NCI-H128 (cell line): ENCODE results near the gene SLC22A2.
"Not testable (repeated sequence)": the region's sequence is repeated elsewhere in the genome, so short reads cannot be mapped to it uniquely, and the experiment has no call there.

Experiments
- DNase-seq: peaks from one replicate; lab custom pipeline; 2025; ENCODE audit not compliant: unreplicated experiment; lab: John Stamatoyannopoulos, UW

Gene SLC22A2

DNA sequence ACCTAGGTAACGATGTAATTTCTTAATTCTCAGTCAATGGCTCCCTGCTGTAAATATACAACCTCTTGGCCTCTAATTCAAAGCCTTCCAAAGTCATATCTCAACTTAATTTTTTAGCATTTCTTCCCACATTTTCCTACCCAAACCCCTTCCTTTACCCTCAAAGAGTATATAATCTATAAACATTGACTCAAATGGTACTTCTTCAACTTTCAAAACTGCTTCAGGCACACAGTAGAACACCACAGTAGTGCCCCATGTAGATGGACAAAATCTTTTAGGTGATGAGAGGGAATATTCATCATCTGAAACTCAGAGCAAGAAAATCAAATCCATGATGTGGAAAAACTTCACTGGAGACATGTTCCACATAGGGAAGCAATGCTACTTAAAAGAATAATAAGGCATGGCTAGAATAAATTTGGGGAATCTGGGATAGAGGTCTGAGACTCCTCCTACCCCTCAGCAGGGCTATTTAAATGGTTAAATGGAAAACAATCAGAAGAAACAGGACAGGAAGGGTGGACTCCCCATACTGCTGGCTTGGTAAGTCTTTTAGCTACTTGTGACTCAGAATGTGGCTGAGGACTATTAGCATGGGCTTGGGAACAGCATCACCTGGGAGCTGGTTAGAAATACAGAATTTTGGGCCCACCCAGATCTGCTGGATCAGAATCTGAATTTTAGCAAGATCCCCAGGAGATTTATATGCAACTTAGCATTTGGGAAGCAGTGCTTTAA is 6.4 kb downstream of the SLC22A2 start:
- no peak for DNase-seq

- DNase-seq, result no peak
Observed at GRCh38 chr6:160249671-160250070, 8.9 kb downstream of the SLC22A2 start.

DNA sequence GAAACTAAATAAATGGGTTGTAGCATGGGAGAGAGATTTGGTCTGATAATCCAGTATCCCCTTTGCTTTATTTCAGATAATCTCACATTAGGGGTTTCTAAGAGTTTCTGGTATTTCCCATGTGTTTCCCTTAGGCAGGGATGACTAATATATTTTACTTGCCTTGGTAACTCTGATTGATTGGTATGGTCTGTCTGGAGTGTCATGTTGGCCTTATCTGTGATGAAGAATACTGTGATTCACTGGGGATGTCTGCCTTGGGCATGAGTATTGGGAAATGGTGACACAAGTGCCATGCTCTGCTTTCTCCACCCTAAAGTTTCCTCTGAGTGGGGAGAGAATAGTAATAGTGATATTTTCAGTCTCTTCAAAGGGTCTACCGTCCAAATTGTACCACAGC is 10.1 kb downstream of the SLC22A2 start:
- no peak for DNase-seq

GRCh38 chr6:160247457-160247883 is 11.2 kb downstream of the SLC22A2 start:
- no peak for DNase-seq

DNA sequence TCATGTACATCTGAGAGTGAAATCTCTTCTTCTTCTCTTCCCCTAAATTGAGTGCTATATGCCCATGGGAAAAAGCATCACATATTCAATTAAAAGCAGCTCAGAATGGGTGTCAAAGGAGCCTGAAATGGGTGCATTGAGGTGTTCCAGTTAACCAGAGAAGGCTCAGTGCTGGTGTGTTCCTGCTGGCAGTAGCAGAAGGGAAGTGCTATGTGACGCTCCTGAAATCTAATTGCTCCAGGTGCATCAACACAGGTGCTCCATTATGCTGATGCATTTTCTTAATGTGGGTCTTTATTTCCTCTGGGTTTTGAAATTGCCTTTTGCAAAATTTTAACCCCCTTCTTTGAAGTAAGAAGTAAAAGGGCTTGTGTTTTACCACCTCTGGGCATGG is 17.9 kb downstream of the SLC22A2 start:
- DNase-seq, result no peak

- DNase-seq, result no peak
Observed at GRCh38 chr6:160239929-160240690, 18.5 kb downstream of the SLC22A2 start.

GRCh38 chr6:160238761-160239751 is 19.6 kb downstream of the SLC22A2 start:
- DNase-seq, result no peak

- no peak for DNase-seq
Observed at GRCh38 chr6:160238278-160238711, 20.3 kb downstream of the SLC22A2 start.

DNA sequence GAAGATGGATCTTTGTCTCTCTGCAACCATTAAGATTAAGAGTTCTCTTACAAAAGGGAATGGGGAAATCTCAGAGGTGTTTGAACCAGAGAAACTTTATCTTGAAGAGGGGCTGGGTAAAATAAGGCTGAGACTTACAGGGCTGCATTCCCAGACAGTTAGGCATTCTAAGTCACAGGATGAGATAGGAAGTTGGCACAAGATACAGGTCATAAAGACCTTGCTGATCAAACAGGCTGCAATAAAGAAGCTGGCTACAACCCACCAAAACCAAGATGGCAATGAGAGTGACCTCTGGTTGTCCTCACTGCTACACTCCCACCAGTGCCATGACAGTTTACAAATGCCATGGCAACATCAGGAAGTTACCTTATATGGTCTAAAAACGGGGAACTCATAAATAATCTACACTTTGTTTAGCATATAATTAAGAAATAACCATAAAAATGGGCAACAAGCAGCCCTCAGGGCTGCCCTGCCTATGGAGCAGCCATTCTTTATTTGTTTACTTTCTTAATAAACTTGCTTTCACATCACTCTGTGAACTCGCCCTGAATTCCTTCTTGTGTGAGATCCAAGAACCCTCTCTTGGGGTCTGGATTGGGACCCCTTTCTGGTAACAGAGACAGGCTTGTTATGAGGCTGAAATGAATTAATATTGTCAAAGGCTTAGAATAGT is 20.9 kb downstream of the SLC22A2 start:
- DNase-seq, result not testable (repeated sequence)

DNA sequence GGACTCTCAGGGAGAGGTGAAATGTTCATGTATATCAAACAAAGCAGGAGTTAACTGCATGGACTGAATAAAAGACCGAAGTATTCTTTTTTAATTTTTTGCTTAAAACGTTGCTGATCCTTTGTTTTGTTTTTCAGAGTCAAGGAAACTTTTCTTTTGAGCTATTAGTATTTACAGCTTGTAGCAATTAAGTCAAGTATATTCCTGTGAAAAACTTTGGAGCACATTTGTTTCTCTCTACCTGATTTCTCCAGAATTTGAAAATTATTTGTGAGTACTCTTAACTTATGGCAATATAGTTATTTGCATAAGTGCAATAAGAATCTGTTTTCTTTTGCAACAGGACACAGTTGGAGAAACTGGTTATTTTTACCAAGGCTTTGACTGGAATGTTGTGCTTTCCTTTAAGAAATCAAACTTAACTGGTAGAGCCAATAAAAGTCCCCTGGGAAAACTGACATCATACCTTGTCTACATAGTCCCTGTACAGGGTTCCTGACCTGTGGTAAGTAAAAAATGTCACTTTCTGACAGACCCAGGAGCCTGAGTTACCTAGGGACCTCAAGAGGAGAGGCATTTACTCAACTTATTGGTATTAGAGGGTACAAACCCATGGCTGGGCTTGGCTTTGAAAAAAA is 22.3 kb downstream of the SLC22A2 start:
- DNase-seq, result not testable (repeated sequence)

DNA sequence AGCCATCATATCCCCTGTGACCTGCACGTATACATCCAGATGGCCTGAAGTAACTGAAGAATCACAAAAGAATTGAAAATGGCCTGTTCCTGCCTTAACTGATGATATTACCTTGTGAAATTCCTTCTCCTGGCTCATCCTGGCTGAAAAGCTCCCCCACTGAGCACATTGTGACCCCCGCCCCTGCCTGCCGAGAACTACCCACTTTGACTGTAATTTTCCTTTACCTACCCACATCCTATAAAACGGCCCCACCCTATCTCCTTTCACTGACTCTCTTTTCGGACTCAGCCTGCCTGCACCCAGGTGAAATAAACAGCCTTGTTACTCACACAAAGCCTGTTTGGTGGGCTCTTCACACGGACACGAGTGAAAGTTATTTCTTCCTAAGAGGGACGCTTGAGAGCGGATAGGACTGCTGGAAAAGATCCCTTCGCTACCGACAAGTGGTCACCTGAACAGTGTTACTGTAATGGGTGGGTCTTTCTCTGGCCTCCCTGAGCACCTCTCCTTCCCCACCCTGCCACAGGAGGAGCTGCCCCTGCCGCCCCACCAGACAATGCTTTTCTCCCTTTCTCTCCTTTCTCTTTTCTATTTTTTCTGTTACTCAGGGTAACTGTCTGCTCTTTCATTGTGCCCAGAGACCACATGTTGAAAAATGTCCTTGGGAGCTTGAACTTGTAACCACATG is 24.5 kb downstream of the SLC22A2 start:
- not testable (repeated sequence) for DNase-seq

DNA sequence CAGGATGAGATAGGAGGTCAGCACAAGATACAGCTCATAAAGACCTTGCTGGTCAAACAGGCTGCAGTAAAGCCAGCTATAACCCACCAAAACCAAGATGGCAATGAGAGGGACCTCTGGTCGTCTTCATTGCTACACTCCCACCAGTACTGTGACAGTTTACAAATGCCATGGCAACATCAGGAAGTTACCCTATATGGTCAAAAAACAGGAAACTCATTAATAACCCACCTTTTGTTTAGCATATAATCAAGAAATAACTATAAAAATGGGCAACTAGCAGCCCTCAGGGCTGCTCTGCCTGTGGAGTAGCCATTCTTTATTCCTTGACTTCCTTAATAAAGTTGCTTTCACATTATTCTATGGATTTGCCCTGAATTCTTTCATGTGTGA is 30.9 kb downstream of the SLC22A2 start:
- no peak for DNase-seq

- DNase-seq, result no peak
Observed at GRCh38 chr6:160227038-160227768, 31.4 kb downstream of the SLC22A2 start.

DNA sequence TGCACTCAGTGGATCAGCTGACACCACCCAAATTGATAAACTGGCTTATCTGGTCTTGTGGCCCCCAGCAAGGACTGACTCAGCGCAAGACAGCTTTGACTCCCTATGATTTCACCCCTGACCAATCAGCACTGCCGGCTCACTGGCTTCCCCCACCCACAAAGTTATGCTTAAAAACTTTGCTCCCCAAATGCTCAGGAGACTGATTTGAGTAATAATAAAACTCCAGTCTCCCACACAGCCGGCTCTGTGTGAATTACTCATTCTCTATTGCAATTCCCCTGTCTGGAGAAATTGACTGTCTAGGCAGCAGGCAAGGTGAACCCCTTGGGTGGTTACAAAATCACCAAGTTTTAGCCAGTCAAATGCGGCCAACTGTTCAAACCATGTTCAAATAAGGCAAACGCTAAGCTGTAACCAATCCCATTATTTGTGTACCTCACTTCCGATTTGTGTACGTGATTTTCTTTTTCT is 32.5 kb downstream of the SLC22A2 start:
- DNase-seq, result no peak

DNA sequence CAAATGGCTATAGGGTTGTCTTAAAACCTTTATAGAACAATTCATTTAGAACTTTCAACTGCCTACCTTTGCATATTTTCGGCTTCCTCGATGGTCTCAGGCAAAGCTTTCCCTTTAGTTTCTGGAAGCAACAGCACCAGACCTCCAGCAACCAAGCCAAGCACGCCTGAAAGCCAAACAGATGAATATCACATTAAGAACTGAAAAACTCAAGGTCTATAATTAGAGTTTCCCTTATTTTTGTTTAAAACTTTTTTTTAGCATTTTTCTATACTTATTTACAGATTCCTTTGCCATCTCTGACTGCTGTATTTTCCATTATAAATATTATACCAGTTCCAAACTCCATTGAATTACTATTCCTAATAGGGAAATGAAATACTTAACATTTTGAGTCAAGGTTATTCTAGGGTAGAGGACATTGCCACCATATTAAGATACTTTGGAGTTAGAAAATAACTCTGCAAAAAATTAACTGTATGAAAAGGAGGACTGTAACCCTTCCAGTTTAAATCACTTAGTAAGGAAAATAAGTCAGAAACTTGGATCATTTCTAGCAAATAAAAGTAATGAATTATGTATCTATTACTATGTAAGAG is 33.9 kb downstream of the SLC22A2 start:
- DNase-seq, result no peak

- DNase-seq, result no peak
Observed at GRCh38 chr6:160222491-160222890, 36.1 kb downstream of the SLC22A2 start.

GRCh38 chr6:160221918-160222317 is 36.7 kb downstream of the SLC22A2 start:
- no peak for DNase-seq

DNA sequence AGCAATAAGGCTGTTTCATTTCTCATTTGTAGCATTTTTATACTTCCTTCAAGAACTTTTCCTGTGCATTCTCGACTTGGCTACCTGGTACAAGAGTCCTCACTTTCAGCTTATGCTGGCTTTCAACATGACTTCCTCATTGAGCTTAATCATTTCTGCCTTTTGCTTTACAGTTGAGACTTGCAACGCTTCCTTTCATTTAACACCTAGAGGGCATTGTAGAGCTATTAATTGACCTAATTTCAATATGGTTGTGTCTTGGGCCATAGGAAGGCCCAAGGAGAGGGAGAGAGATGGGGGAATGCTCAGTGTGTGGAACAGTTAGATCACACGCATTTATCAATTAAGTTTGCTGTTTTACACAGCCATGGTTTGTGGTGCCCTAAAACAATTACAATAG is 37.2 kb downstream of the SLC22A2 start:
- no peak for DNase-seq
